GM18861 (cell line): ENCODE data around the gene CHST15.

Source experiments
- ATAC-seq: cut with Tn5 transposase; IDR thresholded peaks from one replicate; pipeline ENCODE4 v1.9.1; 2021; ENCODE audit not compliant: unreplicated experiment

Gene CHST15

GRCh38 chr10:124066781-124067714, 26.4 kb downstream of the CHST15 start:
- no peak for ATAC-seq

DNA sequence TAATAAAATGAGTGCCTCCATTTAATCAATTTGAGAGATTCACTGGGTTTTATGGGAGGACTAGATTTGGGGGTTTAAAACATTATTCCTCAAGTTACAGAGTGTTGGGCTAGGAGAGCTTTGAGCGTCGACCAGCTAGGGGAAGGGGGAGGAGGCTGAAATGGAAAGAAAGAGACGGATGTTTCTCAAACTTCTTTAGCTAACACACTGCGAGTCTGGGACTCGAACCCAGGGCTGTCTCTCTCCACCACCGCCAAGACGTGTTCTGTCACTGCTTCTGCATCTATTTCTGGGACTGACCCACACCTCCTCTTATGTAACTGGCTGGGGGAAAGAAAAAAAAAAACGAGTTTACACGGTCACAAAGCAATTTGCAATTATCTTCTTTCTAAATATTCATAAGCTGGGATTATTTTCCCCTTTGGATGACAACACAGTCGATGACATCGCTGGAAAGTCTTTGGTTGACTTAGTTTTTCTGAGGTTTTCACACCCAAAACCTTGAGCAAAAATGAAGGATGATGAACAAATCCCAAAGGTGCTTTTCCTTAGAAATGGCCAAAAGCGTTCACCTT, 27.2 kb downstream of the CHST15 start:
- ATAC-seq = no peak

GRCh38 chr10:124065382-124066125, 27.8 kb downstream of the CHST15 start:
- ATAC-seq = no peak

DNA sequence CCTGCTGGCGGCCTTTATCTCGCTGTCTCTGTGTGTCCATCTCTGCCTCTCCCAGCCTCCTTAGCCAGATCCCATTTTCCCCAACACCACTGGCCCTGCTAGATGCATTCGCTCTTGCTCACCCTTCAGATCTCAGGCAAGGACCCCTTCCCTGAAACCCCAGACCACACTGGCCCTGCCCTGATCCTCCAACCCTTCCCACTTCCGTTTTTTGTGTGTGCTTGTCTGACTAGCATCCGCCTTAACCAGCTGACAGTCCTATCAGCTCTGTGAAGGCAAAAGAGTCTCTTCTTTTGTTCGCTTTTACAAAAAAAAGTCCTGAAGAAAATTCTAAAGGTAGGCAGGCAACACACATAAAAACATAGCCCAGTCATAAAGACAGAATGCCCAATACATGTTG, 28.7 kb downstream of the CHST15 start:
- ATAC-seq = no peak

DNA sequence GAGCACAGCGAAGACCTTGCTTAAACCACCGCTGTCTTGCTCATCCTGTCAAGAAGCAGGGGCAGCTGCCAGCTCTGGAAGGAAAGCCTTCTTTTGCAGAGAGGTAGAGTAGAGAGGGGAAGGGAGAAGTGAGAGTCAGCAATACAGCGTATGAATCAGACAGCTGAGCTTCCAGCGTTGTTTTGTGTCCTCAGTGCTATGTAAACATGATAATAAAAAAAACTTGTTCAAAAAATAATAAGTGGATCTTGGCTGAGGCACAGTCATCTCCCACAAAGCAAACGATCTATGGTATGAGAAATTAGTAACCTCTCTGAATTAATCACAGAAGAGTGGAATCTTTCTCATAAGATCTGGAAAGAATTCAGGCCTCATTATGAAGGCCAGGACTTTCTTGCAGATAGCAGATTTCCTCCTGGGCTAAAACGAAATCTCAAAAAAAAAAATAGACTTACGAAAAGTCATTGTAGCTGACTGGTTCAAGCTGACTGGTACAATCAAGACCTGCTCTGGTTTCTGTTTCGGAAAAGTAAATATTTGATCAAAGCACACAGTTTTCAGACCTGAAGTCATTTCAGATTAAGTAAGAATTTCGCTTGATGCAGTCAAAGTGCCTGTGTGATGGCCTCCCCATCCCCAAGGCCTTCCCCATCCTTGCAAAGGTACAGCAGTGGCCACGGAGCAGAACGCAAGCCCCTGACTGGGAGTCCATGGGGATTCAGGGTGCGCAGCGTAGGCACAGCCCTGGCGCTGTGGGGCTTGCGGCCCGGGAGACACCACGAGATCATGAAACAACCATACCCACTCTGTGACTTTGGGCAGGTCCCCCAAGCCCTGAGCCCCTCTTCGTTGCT, 29.4 kb downstream of the CHST15 start:
- no peak for ATAC-seq

DNA sequence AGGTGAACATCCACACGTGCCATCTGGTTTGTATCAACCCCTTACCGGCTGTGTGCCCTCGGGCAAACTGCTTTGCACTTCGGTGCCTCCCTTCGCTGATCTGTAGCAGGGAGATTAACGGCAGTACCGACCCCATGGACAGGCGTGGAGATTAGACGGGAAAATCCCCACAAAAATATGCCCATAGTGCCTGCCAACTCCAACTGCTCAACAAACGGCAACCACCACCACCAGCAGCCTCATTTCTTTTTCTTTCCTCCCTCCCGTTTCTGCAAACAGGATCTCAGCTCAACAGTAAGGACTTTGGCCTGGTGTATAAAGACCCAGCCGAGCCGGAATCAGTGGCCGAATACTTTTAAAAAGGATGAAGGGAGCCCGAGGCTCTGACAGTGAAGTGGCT, 31.0 kb downstream of the CHST15 start:
- ATAC-seq = no peak

DNA sequence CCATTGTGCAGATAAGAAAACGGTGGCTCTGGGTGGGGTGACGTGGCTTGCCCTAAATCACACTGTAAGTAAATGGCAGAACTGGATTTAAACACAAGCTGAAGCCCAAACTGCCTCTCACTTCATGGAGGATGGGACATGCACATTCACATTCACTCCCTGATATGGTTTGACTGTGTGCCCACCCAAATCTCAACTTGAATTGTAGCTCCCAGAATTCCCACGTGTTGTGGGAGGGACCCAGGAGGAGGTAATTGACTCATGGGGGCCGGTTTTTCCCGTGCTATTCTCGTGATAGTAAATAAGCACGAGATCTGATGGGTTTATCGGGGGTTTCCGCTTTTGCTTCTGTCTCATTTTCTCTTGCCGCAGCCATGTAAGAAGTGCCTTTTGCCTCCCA, 32.4 kb downstream of the CHST15 start:
- ATAC-seq = no peak

GRCh38 chr10:124060148-124060720, 33.2 kb downstream of the CHST15 start:
- ATAC-seq = no peak

DNA sequence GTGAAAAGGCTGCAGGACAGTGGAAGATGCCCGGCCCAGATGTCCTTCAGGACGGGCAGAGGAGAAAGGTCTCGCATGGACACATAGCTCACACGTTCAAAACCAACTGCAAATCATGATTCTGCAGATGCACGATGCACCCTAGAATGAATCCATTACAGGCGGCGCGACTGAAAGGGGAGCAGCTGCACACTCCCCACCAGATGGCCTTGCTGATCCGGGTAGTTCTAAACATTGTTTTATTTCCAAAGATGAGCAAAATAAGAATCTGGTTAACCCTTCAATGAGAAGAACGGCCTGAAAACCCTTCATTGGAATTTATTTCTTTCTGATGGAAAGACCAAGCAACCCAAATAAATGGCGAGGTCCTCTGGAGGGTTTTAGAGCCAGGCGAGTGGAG, 33.8 kb downstream of the CHST15 start:
- ATAC-seq = no peak

DNA sequence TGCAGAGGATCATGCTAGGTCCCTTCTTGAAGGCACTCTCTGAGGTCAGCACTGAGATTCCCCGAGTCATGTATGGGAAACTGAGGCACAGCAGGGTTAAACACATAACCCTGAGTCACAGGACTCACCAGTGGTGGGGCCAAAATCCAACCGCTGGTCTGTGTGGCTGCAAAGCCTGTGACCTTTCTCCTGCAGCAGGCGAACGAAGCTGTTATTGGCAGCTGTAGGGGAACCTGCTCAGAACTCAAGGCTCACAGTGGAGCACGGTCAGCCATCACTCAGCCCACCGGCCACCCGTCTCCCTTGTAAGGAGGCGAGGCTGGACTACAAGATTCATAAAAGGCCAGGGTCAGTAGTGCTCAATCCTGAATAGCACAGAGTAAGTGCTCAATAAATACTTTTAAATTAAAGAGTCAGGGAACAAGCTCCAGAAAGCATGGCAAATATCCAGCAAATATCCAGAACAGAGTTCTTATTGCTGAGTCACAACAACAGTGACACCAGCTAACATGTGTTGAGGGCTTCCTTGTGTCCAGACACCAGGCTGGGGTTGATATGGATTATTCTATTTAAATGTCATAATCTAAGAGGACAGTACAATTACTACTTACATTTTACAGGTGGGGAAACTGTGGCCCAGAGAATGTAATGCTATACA, 34.9 kb downstream of the CHST15 start:
- ATAC-seq = no peak

DNA sequence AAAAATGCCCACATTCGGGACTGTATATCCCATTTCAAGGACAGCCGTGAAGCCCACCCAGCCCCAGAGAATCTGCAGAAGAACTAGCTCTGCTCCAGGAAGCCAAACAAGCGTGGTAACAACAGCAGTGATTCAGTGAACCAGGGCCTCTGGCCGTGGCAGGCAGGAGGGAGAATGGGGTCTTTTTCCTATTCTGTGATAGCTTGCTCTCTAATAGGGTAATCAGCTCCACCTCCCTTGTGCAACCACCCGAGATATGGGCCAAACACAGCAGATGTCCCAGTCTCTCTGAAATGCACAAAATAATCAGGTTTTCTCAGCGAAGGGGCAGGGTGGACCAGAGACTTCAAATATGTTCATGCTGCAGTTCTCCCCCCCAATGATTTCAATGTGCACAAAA, 35.8 kb downstream of the CHST15 start:
- ATAC-seq = no peak

DNA sequence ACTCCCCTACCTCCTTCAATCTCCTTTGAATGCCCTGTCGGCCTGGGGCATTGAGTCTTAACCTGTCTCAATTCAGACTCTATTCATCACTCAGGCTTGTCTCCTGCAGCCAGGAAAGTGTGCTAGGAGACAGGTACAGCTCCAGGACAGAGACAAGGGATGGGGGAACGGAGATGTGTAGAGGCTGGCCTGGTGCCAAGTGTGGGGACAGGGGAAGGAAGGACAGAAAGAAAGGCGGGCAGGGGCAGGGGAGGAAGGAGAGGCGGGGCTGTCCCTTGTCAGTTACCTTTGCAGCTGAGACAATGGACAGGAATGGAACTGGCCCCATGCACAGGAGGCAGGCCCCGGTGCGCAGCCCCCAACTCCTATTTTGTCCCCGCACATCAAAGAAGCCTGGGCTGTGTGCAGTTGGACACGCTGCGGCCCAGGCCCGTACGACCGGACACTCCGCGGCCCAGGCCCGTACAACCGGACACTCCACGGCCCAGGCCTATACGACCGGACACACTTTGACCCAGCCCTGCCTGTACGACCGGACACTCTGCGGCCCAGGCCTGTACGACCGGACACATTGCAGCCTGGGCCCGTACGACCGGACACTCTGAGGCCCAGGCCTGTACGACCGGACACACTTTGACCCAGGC, 36.9 kb downstream of the CHST15 start:
- no peak for ATAC-seq

- ATAC-seq = no peak
Observed at GRCh38 chr10:124053971-124054370, 39.4 kb downstream of the CHST15 start.

DNA sequence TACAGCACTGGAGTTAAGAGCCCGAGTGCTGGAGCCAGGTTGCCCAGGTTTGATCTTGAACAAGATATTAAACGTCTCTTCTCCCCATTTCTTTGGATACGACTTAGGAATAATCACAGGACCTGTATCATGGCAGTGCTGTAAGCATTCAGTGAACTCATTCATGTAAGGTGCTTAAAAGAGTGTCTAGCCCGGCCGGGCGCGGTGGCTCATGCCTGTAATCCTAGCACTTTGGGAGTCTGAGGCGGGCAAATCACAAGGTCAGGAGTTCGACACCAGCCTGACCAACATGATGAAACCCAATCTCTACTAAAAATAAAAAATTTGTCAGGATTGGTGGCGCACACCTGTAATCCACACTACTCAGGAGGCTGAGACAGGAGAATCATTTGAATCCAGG, 40.8 kb downstream of the CHST15 start:
- ATAC-seq = no peak

DNA sequence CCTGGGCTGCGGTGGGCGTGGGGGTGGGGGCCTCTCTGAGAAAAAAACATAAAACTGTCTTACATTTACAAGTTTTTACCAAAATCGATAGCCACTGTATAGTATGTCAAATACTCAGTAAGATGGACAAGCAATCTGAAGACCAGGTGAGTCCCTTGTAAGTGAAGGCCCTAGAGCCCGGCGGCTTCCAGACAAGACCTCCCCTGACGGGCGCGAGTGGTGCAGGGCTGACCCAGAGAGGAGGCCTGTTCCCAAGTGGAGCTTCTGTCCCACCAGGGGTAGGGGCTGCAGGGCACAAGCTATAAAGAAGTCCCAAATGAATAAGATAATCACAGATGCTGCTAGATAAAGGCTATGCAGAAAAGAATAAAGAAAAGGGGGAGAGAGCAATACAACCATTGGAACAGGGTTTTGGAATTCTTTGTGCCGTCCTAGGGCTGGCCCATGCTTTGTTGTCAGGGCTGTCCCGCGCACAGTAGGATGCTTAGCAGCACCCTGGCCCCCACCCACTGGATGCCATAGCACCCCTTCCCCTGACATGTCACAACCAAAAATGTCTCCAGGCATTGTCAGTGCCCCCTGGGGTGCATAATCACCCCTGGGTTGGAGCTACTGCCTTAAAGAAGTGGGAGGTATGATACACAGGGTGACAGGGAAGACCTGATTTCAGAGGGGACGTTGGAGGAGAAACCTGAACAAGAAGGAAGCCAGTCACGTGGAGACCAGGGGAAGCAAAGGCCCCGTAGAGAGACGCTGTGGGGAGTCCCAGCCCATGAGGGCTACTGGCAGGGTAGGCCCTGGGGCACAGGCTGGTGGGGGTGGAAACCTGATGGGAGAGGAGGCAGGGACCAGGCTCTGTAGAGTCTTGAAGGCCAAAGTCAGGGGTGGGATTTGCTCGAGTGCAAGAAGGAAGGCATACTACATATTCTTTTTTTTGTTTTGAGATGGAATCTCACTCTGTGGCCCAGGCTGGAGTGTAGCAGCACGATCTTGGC, 43.1 kb downstream of the CHST15 start:
- ATAC-seq = no peak

DNA sequence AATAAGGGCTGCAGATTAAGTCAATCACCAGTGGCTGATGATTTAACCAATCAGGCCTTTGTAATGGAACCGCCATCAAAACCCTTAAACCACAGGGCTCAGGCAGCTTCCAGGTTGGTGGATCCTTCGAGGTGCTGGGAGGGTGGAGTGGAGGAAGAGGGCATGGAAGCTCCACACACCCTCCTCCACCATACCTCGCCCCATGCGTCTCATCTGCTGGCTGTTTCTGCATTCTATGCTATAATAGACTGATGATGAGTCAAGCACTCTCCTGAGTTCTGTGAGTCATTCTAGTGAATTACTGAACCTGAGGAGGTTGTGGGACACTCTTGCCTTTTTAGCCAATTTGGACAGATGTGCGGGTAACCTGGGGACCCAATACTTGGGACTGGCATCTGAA, 43.9 kb downstream of the CHST15 start:
- no peak for ATAC-seq

DNA sequence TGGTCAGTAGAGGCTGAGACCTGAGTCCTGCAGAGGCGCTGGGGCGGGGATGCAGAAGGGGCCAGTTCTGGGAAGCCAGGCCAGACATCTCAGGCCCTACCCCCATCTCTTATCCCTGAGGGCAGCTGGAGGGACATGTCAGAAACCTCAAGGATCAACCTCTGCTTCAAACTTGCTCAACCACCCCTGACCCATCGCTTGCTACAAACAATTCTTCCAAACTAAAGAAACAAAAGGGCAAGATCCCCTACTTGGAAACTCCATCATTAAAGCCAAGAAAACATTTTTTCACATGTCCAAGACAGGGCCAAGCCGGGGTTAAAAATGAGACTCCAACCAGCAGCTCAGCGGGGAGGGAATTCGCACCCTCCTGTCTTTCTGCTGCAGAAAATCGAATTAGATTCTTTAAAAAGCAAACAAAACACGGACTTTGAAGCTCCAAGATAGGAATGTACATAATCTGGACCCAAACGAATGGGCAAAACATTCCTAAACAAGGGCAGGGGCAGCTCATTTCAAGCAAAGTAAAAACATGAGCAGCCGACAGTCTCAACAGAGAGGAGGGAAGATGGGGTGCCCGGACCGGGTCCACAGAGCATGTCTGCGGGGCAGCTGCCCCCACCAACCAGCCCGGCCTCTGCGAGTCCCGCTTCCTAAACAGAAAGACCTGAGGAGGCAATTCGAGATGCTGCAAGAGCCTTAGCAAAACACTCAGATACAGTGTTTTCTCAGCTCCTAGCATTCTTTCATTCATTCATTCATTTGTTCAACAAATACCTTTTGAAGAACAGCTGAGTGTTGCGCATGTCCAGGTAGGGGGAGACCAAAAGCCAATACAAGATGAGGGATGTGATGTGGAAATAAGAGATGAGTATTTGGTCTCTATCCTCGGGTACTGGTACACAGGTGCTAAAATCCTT, 44.8 kb downstream of the CHST15 start:
- ATAC-seq = no peak
